Chondrocyte (in vitro differentiated cells): ENCODE data around the gene ING2. TPM values are rescaled to one million over a fixed set of nuclear protein-coding genes. Genes with fewer than 3 reads are reported as not detected.

ENCODE experiments used
- DNase-seq: peaks from one replicate; pipeline ENCODE4 v3.0.0; 2021; ENCODE audit warnings: mixed read lengths, low spot score
- H3K27ac Mint-ChIP-seq: one replicate; pipeline ENCODE4 v1.8.0; 2021; ENCODE audit warnings: mild to moderate bottlenecking, moderate library complexity, mixed read lengths; ENCODE audit not compliant: unreplicated experiment
- H3K27me3 Mint-ChIP-seq: 2 replicates; pipeline ENCODE4 v1.8.0; 2021; ENCODE audit warnings: low read depth, mixed read lengths
- H3K36me3 Mint-ChIP-seq: 2 replicates; pipeline ENCODE4 v1.8.0; 2021; ENCODE audit warnings: low read depth, mixed read lengths
- H3K4me1 Mint-ChIP-seq: 2 replicates; pipeline ENCODE4 v1.8.0; 2021; ENCODE audit warnings: low read depth, mild to moderate bottlenecking, mixed read lengths
- H3K4me3 Mint-ChIP-seq: one replicate; pipeline ENCODE4 v1.8.0; 2021; ENCODE audit warnings: mild to moderate bottlenecking, moderate library complexity, mixed read lengths; ENCODE audit not compliant: unreplicated experiment
- H3K9me3 Mint-ChIP-seq: 2 replicates; pipeline ENCODE4 v1.8.0; 2021; ENCODE audit warnings: low read depth, mixed read lengths
- total RNA-seq: library from RNA; stranded (reverse); gene quantifications from 3 replicates; pipeline ENCODE4 v1.2.1, GENCODE V29; 2021
- TF ChIP-seq, protein P1 (sequence below): fragments of 200-600 bp; sonication (generic); IDR thresholded peaks from 2 replicates; pipeline ENCODE4 v1.5.0; 2021; ENCODE audit warnings: antibody characterized with exemption, mild to moderate bottlenecking, moderate library complexity

Gene ING2
- total RNA-seq, 1 donor from 2014 or later: 10.3 TPM

DNA sequence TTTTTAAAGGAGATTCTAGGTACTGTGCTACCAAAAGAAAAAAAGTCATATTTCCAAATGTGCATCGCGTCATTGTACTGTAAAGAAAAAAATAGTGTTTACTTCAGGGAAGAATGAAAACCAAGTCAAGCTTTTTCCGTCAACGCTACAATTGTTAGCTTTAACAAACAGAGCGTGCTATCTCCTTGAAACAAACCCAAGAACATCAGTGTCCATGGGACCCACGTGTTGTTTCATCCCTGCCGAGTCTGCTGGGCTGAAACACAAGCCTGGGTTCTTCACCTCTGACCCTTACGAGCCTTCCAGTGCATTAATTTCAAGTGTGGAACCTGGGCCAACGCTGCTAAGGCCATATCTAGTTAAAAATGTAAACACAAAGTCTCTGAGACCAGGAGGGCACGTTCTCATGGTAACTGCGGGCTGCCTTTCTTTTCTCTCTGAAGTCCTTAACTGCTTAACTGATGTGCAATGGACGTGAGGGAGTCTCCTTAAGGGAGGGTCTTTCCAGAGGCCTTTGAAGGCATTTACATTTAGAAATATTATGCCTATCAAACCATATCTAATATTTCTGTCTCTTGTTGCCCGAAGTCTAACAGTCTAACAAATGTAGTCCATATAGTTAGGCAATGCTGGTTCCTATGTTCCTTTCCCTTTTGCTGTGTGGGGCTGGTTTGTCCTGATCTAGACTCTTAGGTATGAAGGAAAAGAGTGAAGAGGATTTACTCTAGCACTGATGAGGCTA lies 36.3 kb downstream of the ING2 start:
- Mint-ChIP-seq H3K27me3 (no peaks in the 10 kb centered on the region), H3K27ac (no peak overlapping the region)

GRCh38 chr4:183541752-183542040 lies 36.8 kb downstream of the ING2 start:
- peaks cover 4% of the 10 kb centered on the region for H3K4me1 Mint-ChIP-seq
- peaks cover 10% of the 10 kb centered on the region for H3K9me3 Mint-ChIP-seq
- no peak overlapping the region for H3K4me3 Mint-ChIP-seq
- no peak overlapping the region for H3K27ac Mint-ChIP-seq
- H3K27me3 Mint-ChIP-seq: no peaks in the 10 kb centered on the region
- DNase-seq: no peak
- TF ChIP-seq, protein P1, sequence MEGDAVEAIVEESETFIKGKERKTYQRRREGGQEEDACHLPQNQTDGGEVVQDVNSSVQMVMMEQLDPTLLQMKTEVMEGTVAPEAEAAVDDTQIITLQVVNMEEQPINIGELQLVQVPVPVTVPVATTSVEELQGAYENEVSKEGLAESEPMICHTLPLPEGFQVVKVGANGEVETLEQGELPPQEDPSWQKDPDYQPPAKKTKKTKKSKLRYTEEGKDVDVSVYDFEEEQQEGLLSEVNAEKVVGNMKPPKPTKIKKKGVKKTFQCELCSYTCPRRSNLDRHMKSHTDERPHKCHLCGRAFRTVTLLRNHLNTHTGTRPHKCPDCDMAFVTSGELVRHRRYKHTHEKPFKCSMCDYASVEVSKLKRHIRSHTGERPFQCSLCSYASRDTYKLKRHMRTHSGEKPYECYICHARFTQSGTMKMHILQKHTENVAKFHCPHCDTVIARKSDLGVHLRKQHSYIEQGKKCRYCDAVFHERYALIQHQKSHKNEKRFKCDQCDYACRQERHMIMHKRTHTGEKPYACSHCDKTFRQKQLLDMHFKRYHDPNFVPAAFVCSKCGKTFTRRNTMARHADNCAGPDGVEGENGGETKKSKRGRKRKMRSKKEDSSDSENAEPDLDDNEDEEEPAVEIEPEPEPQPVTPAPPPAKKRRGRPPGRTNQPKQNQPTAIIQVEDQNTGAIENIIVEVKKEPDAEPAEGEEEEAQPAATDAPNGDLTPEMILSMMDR: no peak
- no peaks in the 10 kb centered on the region for H3K36me3 Mint-ChIP-seq

More for the DNA sequence above, 36.3 kb downstream of the ING2 start:
- H3K36me3 Mint-ChIP-seq: no peaks in the 10 kb centered on the region
- peaks cover 4% of the 10 kb centered on the region for H3K4me1 Mint-ChIP-seq
- TF ChIP-seq, protein P1: no peak
- peaks cover 10% of the 10 kb centered on the region for H3K9me3 Mint-ChIP-seq
- no peak overlapping the region for H3K4me3 Mint-ChIP-seq
- no peak for DNase-seq

- H3K27me3 Mint-ChIP-seq: peaks cover 2% of the 10 kb centered on the region
- DNase-seq: no peak
- no peaks in the 10 kb centered on the region for H3K36me3 Mint-ChIP-seq
- H3K9me3 Mint-ChIP-seq: peaks cover 10% of the 10 kb centered on the region
- TF ChIP-seq, protein P1: no peak
- H3K27ac Mint-ChIP-seq: no peak overlapping the region
- peaks cover 4% of the 10 kb centered on the region for H3K4me1 Mint-ChIP-seq
- H3K4me3 Mint-ChIP-seq: no peak overlapping the region
Observed at GRCh38 chr4:183543435-183543834, 38.6 kb downstream of the ING2 start.

DNA sequence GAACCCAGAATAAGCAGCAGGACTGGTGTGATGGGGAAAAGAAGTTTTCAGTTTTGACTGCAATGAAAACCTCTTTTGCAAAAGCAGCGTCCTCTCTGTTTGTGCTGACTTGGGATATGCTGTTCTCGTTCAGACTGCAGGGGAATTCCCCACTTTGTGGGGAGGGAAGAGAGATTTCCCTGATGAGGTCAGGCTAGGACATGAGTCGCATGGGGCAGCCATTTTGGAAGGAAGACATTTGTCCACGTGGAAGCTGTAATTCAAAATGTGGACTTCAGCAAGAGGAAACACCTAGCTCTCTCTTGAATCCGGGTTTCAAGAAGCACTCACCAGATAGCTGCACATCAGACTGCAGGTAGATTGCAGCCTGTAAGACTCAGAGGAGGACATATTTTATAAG lies 39.3 kb downstream of the ING2 start:
- TF ChIP-seq, protein P1: no peak
- no peaks in the 10 kb centered on the region for H3K36me3 Mint-ChIP-seq
- peaks cover 4% of the 10 kb centered on the region for H3K4me1 Mint-ChIP-seq
- no peak for DNase-seq
- peaks cover 10% of the 10 kb centered on the region for H3K9me3 Mint-ChIP-seq
- peaks cover 2% of the 10 kb centered on the region for H3K27me3 Mint-ChIP-seq
- H3K27ac Mint-ChIP-seq: no peak overlapping the region
- H3K4me3 Mint-ChIP-seq: no peak overlapping the region

DNA sequence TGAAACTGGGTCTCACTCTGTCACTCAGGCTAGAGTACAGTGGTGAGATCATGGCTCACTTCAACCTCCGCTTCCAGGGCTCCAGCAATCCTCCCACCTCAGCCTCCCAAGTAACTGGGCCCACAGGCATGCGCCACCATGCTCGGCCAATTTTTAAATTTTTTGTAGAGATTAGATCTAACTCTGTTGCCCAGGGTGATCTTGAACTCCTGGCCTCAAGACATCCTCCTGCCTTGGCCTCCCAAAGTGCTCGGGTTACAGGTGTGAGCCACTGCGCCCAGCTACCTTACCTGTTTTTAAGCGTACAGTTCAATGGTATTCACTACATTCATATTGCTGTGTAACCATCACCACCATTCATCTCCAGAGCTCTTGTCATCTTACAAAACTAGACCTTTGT lies 41.5 kb downstream of the ING2 start:
- H3K36me3 Mint-ChIP-seq: no peaks in the 10 kb centered on the region
- H3K4me1 Mint-ChIP-seq: no peaks in the 10 kb centered on the region
- no peak overlapping the region for H3K4me3 Mint-ChIP-seq
- peaks cover 10% of the 10 kb centered on the region for H3K9me3 Mint-ChIP-seq
- H3K27ac Mint-ChIP-seq: no peak overlapping the region
- peaks cover 2% of the 10 kb centered on the region for H3K27me3 Mint-ChIP-seq
- DNase-seq: no peak
- TF ChIP-seq, protein P1: no peak
